ENCODE results near the gene SUSD1. TPM values are rescaled to one million over a fixed set of nuclear protein-coding genes. Genes with fewer than 3 reads are reported as not detected.

Gene SUSD1
- total and polyA plus RNA-seq, 2 donors (not counting 3 experiments of a cell fraction or from before 2014, with no cell fraction given) = 33.1 to 37.8 TPM

DNA sequence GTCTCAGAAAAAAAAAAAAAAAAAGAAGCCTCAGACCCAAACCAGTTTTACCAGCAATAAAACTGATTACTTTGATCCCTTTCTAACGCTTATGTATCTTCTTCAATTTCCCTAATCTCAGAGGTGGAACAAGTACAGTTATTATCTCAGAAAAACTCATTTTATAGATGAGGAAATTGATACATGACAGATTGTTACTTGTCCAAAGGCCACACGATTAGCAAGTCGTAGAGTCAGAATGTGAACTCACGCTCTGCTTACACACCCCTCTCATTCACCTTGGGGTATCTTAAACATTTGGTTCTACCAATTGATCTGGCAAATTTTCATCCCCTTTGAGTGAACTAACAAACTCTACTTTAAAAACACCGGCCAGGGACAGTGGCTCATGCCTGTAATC is 110.2 kb downstream of the SUSD1 start:
- FAIRE-seq = no peak
- DNase-seq (ENCODE audit: low read depth, low spot score) = no peak
- ChIA-PET CTCF (interaction anchor here (0.7 to 1.8 kb wide), 3 partner anchors 10 to 93 kb away, joined by 3 to 10 read pairs (median 8); no protein-coding TSS in a partner anchor), POLR2A (no interaction called here)
- H3K27me3 ChIP-seq (ENCODE audit: control insufficient read depth in 2 of 2, insufficient read depth in 2 of 2, low read length in 2 of 2) = no peaks in the 10 kb centered on the region
- no peaks in the 10 kb centered on the region for H4K20me1 ChIP-seq (replicated peaks; ENCODE audit: control insufficient read depth, extremely low read depth, insufficient read depth, low read length)
- no TSS peak for BruUV-seq (replicated peaks)
- intact Hi-C loops (cut with micrococcal nuclease) (no loop called here), dilution Hi-C loops (cut with MboI; ENCODE audit: extremely low pct_ligation_motif_present, low sequenced_read_pairs) (no loop called here)
- peaks cover 27% of the 10 kb centered on the region for H3K4me1 ChIP-seq (ENCODE audit: control insufficient read depth, extremely low read depth, insufficient read depth, low read length)
- TF ChIP-seq GATA2 (IDR thresholded peaks at IDR 0.05; ENCODE audit: insufficient read depth, insufficient read length, low read depth, low read length) (no peak), JUN (IDR thresholded peaks at IDR 0.05; ENCODE audit: borderline replicate concordance, insufficient read depth, insufficient read length, low read depth) (no peak), POLR2A (IDR thresholded peaks at IDR 0.05; ENCODE audit: low read depth, low read length) (no peak), FOS (IDR thresholded peaks at IDR 0.05; ENCODE audit: borderline replicate concordance, insufficient read depth, low read length) (no peak), POLR2AphosphoS5 (IDR thresholded peaks at IDR 0.05; ENCODE audit: insufficient read depth, low read depth, low read length) (no peak), EZH2 (IDR thresholded peaks at IDR 0.05; ENCODE audit: borderline replicate concordance, low read depth, low read length, severe bottlenecking) (no peak)
- TF ChIP-seq, protein P1, sequence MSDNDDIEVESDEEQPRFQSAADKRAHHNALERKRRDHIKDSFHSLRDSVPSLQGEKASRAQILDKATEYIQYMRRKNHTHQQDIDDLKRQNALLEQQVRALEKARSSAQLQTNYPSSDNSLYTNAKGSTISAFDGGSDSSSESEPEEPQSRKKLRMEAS (IDR thresholded peaks at IDR 0.05; ENCODE audit: insufficient read depth, insufficient read length) = no peak
- H3K79me2 ChIP-seq (ENCODE audit: control insufficient read depth, insufficient read depth, low read length) = no peaks in the 10 kb centered on the region
- no peak overlapping the region for H2AFZ ChIP-seq (ENCODE audit: low read depth, low read length)
- H3K9ac ChIP-seq (replicated peaks; ENCODE audit: extremely low read depth, insufficient read depth, low read length) = no peak overlapping the region
- H3K36me3 ChIP-seq (ENCODE audit: control insufficient read depth in 2 of 2, extremely low read depth in 1 of 2, insufficient read depth in 2 of 2, low read length in 2 of 2) = no peaks in the 10 kb centered on the region
- H3K4me2 ChIP-seq (ENCODE audit: insufficient read depth, low read length) = no peak overlapping the region
- no peak overlapping the region for H3K4me3 ChIP-seq (replicated peaks in 1 of 3; ENCODE audit: insufficient read depth in 1 of 3, low read depth in 1 of 3, low read length in 3 of 3)
- H3K27ac ChIP-seq (ENCODE audit: insufficient read depth, low read depth, low read length) = no peak overlapping the region
- no peaks in the 10 kb centered on the region for H3K9me1 ChIP-seq (replicated peaks; ENCODE audit: control insufficient read depth, extremely low read depth, insufficient read depth, low read length)
- H3K9me3 ChIP-seq (replicated peaks; ENCODE audit: control insufficient read depth, insufficient read depth, low read length) = no peaks in the 10 kb centered on the region

DNA sequence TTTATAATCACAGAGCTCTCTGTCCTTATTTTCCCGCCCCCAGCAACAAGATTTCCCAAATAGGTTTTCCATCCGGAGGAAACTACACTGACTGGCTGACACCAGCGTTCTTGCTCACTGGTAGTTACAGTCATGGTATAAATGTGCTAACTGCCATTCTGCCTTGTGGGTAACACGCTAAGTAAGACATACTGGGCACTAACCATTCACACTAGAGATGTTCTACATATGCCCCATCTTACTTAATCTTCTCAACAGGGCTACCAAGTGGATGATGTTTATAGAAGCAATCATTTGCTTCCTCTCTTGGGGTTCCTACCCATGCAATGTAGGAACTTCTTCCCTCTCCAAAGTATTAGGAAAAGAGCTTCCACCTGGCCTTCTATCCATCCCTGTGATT is 111.5 kb downstream of the SUSD1 start:
- H3K27me3 ChIP-seq (ENCODE audit: control insufficient read depth in 2 of 2, insufficient read depth in 2 of 2, low read length in 2 of 2) = no peaks in the 10 kb centered on the region
- H3K9me1 ChIP-seq (replicated peaks; ENCODE audit: control insufficient read depth, extremely low read depth, insufficient read depth, low read length) = no peaks in the 10 kb centered on the region
- BruUV-seq (replicated peaks) = no TSS peak
- no peak overlapping the region for H3K4me2 ChIP-seq (ENCODE audit: insufficient read depth, low read length)
- no peak overlapping the region for H3K4me3 ChIP-seq (replicated peaks in 1 of 3; ENCODE audit: insufficient read depth in 1 of 3, low read depth in 1 of 3, low read length in 3 of 3)
- TF ChIP-seq, protein P1 (IDR thresholded peaks at IDR 0.05; ENCODE audit: insufficient read depth, insufficient read length) = no peak
- no peak for TF ChIP-seq GATA2 (IDR thresholded peaks at IDR 0.05; ENCODE audit: insufficient read depth, insufficient read length, low read depth, low read length)
- TF ChIP-seq JUN (IDR thresholded peaks at IDR 0.05; ENCODE audit: borderline replicate concordance, insufficient read depth, insufficient read length, low read depth) = no peak
- TF ChIP-seq POLR2AphosphoS5 (IDR thresholded peaks at IDR 0.05; ENCODE audit: insufficient read depth, low read depth, low read length) = no peak
- H2AFZ ChIP-seq (ENCODE audit: low read depth, low read length) = no peak overlapping the region
- DNase-seq (ENCODE audit: low read depth, low spot score) = no peak
- FAIRE-seq = no peak
- H3K79me2 ChIP-seq (ENCODE audit: control insufficient read depth, insufficient read depth, low read length) = no peaks in the 10 kb centered on the region
- ChIA-PET CTCF (interaction anchor here (1.3 kb wide), 1 partner anchor 11 kb away, joined by 5 read pairs; no protein-coding TSS in a partner anchor), POLR2A (no interaction called here)
- H3K9me3 ChIP-seq (replicated peaks; ENCODE audit: control insufficient read depth, insufficient read depth, low read length) = no peaks in the 10 kb centered on the region
- peaks cover 35% of the 10 kb centered on the region for H3K4me1 ChIP-seq (ENCODE audit: control insufficient read depth, extremely low read depth, insufficient read depth, low read length)
- intact Hi-C loops (cut with micrococcal nuclease) (no loop called here), dilution Hi-C loops (cut with MboI; ENCODE audit: extremely low pct_ligation_motif_present, low sequenced_read_pairs) (no loop called here)
- no peak overlapping the region for H3K27ac ChIP-seq (ENCODE audit: insufficient read depth, low read depth, low read length)
- no peaks in the 10 kb centered on the region for H3K36me3 ChIP-seq (ENCODE audit: control insufficient read depth in 2 of 2, extremely low read depth in 1 of 2, insufficient read depth in 2 of 2, low read length in 2 of 2)
- no peaks in the 10 kb centered on the region for H4K20me1 ChIP-seq (replicated peaks; ENCODE audit: control insufficient read depth, extremely low read depth, insufficient read depth, low read length)
- no peak overlapping the region for H3K9ac ChIP-seq (replicated peaks; ENCODE audit: extremely low read depth, insufficient read depth, low read length)

All from endothelial cell of umbilical vein (primary cell).